ENCODE results near the gene MRPL48.

The MRPL48 gene

GRCh38 chr11:73883856-73884255 lies 96.2 kb downstream of the MRPL48 start:
- DNase-seq (ENCODE audit: low spot score in 2 of 2) (no peak), ATAC-seq (no peak)
- H3K27ac Mint-ChIP-seq = no peak overlapping the region
- H3K9me3 Mint-ChIP-seq = no peaks in the 10 kb centered on the region
- H3K4me1 Mint-ChIP-seq = peaks cover 5% of the 10 kb centered on the region
- H3K4me3 Mint-ChIP-seq = no peak overlapping the region
- H3K36me3 Mint-ChIP-seq = peaks cover 69% of the 10 kb centered on the region

DNA sequence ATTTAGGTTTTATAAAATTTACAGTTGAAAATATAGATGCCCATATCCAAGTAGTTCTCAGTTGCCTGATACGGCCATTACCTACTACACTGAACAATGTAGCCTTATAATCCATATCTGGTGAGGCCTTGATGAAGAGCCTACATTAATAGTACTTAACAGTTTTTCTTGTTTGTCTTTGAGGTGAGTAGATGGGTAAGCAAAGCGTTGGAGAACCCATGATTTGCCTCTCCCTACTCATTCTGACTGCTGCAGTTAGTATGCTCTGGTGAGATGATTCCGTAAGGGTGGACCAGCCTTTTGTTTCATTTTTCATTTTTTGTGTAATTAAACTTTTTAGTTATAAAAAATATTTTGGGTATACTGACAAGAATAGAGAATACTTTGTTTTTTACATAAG lies 100.6 kb downstream of the MRPL48 start:
- H3K9me3 Mint-ChIP-seq = no peaks in the 10 kb centered on the region
- H3K36me3 Mint-ChIP-seq = peaks cover 96% of the 10 kb centered on the region
- H3K27ac Mint-ChIP-seq = no peak overlapping the region
- ATAC-seq = no peak
- no peak overlapping the region for H3K4me3 Mint-ChIP-seq
- DNase-seq (ENCODE audit: low spot score in 2 of 2) = no peak
- peaks cover 5% of the 10 kb centered on the region for H3K4me1 Mint-ChIP-seq

- Mint-ChIP-seq H3K27ac (peak overlapping the region; percentile 18), H3K36me3 (peaks cover 98% of the 10 kb centered on the region), H3K4me1 (peaks cover 5% of the 10 kb centered on the region), H3K4me3 (no peak overlapping the region), H3K9me3 (no peaks in the 10 kb centered on the region)
- DNase-seq (ENCODE audit: low spot score in 2 of 2) (no peak), ATAC-seq (peak; percentile 89)
Measured at GRCh38 chr11:73889019-73889418, 101.3 kb downstream of the MRPL48 start.

DNA sequence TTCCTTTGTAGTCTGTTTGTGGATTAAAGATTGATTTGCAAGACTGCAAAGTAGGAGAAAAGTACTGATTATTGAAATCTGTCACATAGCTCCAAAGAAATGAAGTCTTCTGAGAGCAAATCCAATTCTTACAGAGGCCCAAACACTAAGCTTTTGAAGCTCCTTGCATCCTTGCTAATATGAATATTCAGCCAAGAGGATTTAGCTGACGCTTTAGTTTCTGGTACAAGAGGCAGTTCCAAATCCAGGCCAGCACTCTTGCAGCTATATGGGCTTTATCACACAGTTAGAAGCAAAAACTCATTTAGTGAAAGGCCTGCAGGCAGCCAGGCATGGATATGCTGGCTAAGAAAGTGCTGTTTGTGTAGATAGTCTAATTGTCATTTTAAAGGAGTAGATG lies 101.9 kb downstream of the MRPL48 start:
- Mint-ChIP-seq H3K4me1 (peaks cover 5% of the 10 kb centered on the region), H3K27ac (peak overlapping the region; percentile 18), H3K4me3 (no peak overlapping the region), H3K36me3 (peaks cover 96% of the 10 kb centered on the region), H3K9me3 (no peaks in the 10 kb centered on the region)
- DNase-seq (ENCODE audit: low spot score in 2 of 2) (no peak), ATAC-seq (no peak)

GRCh38 chr11:73893041-73893440 lies 105.4 kb downstream of the MRPL48 start:
- Mint-ChIP-seq H3K36me3 (peaks cover 61% of the 10 kb centered on the region), H3K4me3 (no peak overlapping the region), H3K27ac (no peak overlapping the region), H3K4me1 (no peaks in the 10 kb centered on the region), H3K9me3 (no peaks in the 10 kb centered on the region)
- DNase-seq (ENCODE audit: low spot score in 2 of 2) (no peak), ATAC-seq (no peak)

DNA sequence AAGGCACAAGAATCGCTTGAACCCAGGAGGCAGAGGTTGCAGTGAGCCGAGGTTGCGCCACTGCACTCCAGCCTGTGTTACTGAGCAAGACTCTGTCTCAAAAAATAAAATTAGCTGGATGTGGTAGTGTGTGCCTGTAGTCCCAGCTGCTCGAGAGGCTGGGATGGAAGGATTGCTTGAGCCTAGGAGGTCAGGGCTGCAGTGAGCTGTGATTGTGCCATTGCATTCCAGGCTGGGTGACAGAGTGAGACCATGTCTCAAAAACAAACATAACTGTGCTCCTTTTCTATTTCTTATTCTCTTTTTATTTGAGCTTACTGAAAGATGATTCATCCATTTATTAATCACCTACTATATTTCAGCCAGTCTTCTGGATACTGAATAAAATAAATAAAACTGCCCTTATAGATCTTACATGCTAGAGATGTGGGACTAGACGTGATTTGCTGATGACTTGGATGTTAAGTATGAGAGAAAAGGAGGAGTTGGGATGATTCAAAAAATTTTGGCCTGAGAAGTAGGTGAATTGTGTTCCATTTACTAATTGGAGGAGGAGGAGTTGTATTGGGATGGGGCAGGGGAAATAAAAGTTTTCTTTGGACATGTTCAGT lies 107.2 kb downstream of the MRPL48 start:
- H3K9me3 Mint-ChIP-seq = no peaks in the 10 kb centered on the region
- H3K4me1 Mint-ChIP-seq = no peaks in the 10 kb centered on the region
- peaks cover 56% of the 10 kb centered on the region for H3K36me3 Mint-ChIP-seq
- H3K4me3 Mint-ChIP-seq = no peak overlapping the region
- no peak overlapping the region for H3K27ac Mint-ChIP-seq
- ATAC-seq (no peak), DNase-seq (ENCODE audit: low spot score in 2 of 2) (no peak)

- H3K9me3 Mint-ChIP-seq = no peaks in the 10 kb centered on the region
- H3K4me3 Mint-ChIP-seq = no peak overlapping the region
- ATAC-seq (no peak), DNase-seq (ENCODE audit: low spot score in 2 of 2) (no peak)
- H3K4me1 Mint-ChIP-seq = no peaks in the 10 kb centered on the region
- H3K36me3 Mint-ChIP-seq = peaks cover 49% of the 10 kb centered on the region
- no peak overlapping the region for H3K27ac Mint-ChIP-seq
Measured at GRCh38 chr11:73902303-73902702, 114.6 kb downstream of the MRPL48 start.

- no peaks in the 10 kb centered on the region for H3K9me3 Mint-ChIP-seq
- H3K36me3 Mint-ChIP-seq = peaks cover 47% of the 10 kb centered on the region
- no peak overlapping the region for H3K4me3 Mint-ChIP-seq
- peak; percentile 100 for ATAC-seq
- DNase-seq (ENCODE audit: low spot score in 2 of 2) = peak in 1 of 2 donors; percentile 5
- no peaks in the 10 kb centered on the region for H3K4me1 Mint-ChIP-seq
- peak overlapping the region; percentile 79 for H3K27ac Mint-ChIP-seq
Measured at GRCh38 chr11:73907191-73907590, 119.5 kb downstream of the MRPL48 start.

DNA sequence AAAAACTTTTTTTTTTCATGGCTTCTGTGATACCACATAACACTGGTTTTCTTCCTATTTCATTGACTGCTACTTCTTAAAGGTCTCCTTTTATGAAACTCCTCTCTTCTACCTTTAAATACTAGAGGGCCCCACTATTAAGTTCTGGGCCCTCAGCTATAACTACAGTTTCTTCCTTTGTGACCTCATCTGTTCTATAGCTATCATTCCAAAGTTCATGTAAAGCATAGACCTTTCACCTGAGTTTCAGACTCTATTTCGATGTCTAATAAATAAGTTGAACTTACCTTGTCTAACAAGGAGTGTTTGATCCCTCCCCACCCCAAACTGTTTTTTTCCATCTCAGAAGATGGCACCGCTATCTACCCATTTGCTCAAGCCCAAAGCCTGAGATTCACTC lies 124.4 kb downstream of the MRPL48 start:
- H3K36me3 Mint-ChIP-seq = peaks cover 82% of the 10 kb centered on the region
- no peaks in the 10 kb centered on the region for H3K9me3 Mint-ChIP-seq
- H3K27ac Mint-ChIP-seq = peak overlapping the region; percentile 5
- H3K4me3 Mint-ChIP-seq = no peak overlapping the region
- ATAC-seq = no peak
- H3K4me1 Mint-ChIP-seq = no peaks in the 10 kb centered on the region
- DNase-seq (ENCODE audit: low spot score in 2 of 2) = no peak

GRCh38 chr11:73913472-73913871 lies 125.8 kb downstream of the MRPL48 start:
- no peaks in the 10 kb centered on the region for H3K4me1 Mint-ChIP-seq
- no peak for DNase-seq (ENCODE audit: low spot score in 2 of 2)
- no peak overlapping the region for H3K27ac Mint-ChIP-seq
- peaks cover 96% of the 10 kb centered on the region for H3K36me3 Mint-ChIP-seq
- no peak for ATAC-seq
- H3K4me3 Mint-ChIP-seq = no peak overlapping the region
- no peaks in the 10 kb centered on the region for H3K9me3 Mint-ChIP-seq

- Mint-ChIP-seq H3K9me3 (no peaks in the 10 kb centered on the region), H3K36me3 (peaks cover 96% of the 10 kb centered on the region), H3K4me3 (no peak overlapping the region), H3K4me1 (no peaks in the 10 kb centered on the region), H3K27ac (no peak overlapping the region)
- no peak for DNase-seq (ENCODE audit: low spot score in 2 of 2)
- ATAC-seq = no peak
Measured at GRCh38 chr11:73914284-73914683, 126.6 kb downstream of the MRPL48 start.

Measured in stimulated activated effector memory CD8-positive, alpha-beta T cell treated with anti-CD3 and anti-CD28 coated beads, Interleukin-12 subunit alpha, Interleukin-12 subunit beta, amount 100 ng/mL, for 72 hours (primary cell).